Stimulated activated CD4-positive, alpha-beta T cell treated with anti-CD3 and anti-CD28 coated beads, Interleukin-4, amount 100 ng/mL, for 1 hour (primary cell): Measurements from ENCODE around the gene PEAK1.
"Not testable (repeated sequence)": the region's sequence is repeated elsewhere in the genome, so short reads cannot be mapped to it uniquely, and the experiment has no call there.

Experiments used
- DNase-seq: peaks from one replicate; pipeline ENCODE4 v3.0.0-alpha.2; 2020

Gene PEAK1

DNA sequence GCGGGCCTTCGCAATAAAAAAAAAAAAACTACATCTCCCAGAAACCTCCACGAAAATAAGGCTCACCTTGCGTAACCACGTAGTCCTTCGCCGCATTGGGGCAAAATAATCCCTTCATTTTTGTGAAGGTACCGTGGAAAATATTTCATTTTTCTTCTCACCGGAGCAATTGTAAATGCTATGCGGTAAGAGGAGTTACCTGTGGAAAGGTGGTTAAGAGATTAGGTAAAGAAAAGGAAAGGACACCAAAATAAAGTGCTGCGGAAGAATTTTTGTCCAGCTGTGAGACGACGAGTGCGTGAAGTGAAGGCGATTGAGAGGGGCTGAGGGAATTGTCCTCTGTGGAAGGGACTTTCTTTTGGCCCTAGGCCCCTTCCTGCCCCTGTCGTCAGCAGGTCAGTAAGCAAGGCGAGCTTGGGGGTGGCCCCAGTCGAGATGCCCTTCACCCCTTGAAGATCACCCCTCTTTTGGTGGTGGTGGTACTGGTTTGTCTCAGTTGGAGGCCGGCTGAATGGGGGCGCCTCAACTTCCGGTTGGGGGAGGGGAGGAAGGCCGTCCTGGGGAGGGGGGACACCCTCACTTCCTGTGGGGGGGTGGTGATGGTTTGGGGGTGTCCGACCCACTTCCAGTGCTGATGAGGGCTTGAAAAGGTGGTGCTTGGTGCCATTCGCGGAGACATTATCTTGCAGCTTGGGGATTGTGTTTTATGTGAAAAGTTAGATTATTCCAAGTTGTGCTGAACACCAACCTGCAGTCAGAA, 886 bp upstream of the PEAK1 start, which contains the start of gene HMG20A:
Gene HMG20A (plus strand): TSS at position 279 of the 760 bp plus-strand sequence. CDS start 37,520 bp downstream, outside the sequence.
- peak; percentile 58 for DNase-seq

DNA sequence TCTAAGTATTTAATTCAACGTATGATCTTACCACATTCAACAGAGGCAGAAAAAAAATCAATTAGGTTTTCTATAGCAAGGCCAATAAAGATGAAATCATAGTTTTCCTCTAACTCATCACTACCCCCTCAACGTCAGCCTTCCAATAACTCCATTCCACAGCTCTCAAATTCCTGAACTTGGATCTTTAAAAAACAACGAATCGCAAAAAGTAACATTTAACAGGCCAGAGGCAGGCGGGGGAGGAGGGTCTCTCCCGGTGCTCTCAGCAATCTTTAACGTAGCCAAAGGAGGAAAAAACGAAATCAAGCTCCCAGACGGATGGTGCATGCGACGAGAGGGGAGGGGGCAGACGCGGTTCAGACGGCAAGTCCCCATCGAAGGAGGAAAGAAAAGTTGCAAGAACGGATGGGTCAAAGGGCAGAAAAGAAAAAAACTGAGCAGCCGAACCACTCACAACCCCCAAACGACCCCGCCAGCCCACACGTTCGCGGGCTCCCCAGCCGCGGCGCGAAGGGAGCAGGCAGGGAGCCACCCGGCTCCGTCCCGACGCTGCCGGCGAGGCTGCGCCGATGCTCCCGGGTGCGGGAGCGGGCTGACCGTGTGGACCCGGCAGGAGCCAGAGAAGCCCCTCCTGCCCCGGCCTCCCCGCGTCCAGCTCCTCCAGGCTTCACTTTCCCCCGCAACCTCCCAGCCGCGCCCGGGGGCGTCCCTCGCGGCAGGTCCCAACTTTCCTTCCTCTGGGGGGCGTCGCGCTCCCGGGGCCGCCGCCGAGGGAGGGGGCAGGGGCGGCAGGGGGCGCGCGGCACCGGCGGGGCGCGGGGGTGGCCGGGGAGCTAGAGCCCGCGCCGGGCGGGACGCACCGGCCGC, 703 bp downstream of the PEAK1 start:
- DNase-seq, result peak; percentile 63

DNA sequence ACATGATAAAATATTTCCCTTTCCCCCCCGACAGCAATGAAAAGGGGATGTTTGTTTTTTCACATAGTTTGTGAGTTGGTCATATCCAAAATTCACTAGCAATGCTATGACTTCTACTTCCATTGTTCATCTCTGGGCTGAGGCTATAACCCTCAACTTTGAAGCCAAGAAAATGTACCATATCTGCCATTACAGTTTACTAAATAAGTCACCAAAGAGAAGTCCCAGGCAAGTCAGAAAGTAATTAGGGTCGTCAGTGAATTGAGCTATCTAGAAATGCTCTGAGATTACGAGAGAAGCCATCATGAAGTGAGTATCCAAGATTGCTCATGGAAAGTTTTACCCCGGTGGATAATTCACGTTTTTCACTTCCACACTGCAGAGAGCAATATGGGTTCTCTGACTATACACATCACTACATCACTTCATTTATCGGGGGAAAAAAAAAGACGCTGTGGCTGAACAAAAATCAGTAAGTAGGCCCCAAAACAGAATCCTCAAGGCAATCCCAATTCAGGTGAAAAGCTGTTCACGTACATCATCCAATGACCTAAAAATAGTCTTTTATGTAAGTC, 1.4 kb downstream of the PEAK1 start:
- DNase-seq, result no peak

DNA sequence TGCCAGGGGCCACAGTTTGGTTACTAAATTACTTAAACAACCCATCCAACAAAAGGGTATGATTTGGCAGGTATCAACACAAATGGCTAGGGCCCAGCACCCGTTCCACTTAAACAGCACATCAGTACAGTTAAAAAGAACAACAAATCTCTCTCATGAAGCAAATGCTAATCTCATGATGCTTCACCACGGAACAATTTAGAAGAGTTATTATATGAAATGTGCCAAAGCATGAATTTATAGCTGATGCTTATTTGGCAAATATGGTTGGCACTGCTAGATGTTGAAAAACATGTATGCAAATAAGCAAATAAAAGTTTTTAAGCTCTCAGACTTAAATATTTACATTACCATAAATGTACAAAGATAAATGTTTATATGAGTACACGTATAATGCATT, 2.3 kb downstream of the PEAK1 start:
- no peak for DNase-seq

DNA sequence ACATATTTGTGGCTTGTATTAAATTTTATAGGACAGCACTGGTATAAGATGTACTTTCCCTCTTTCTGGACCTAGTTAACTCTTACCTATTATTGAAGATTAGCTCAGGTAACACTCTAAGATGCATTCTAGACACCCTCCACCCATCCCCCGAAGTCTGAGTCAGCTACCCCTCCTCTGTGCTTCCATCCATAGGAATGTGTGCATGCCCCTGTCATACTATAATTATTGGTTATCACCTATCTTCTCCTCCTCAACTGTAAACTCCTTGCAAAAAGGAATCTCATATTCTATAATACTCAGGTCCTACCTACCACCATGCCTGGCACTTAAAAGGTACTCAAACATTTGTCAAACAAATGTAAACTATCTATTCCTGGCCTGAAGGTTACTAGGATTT, 3.0 kb downstream of the PEAK1 start:
- no peak for DNase-seq

DNA sequence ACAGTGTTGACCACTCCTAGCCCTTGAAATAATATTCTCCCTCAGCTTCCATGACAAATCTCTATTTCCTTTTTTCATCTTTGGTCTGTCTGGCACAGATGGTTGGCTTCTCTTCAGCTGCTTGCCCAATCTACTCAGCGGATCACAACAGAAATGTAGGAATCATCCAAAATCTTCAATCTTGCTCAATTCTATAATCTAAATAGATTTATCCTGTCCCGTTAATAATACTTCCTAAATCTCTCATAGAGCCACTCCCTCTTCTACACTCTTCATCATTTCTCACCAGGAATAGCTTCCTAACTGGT, 3.8 kb downstream of the PEAK1 start:
- DNase-seq, result no peak

DNA sequence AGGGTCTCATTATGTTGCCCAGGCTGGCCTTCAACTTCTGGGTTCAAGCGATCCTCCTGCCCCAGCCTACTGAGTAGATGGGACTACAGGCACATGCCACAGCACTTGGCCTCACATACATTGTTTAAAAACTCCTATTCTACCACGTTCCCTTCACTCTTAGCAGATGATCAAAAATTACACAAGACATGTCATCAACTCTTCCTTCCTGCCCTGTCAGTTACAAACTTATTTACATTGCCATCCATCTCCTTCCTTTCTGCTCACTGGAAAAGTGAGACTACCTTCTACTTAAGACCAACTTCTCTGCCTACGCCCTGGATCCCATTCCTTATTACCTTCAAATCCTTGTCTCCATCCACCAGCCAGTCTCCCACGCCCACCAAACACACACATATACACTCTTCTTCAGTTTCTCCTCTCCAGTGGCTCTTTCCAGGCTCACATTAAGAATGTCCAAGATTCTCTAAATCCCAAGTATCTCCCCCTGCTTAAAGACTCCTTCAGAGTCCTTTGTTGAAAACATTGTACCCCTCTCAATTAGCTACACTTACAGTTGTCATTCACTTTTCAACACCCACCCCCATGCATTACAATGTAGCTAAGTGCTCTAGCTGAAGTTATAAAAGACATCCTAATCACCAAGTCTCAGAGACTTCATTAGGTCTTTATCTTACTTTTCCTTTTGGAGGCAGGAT, 4.3 kb downstream of the PEAK1 start:
- no peak for DNase-seq

DNA sequence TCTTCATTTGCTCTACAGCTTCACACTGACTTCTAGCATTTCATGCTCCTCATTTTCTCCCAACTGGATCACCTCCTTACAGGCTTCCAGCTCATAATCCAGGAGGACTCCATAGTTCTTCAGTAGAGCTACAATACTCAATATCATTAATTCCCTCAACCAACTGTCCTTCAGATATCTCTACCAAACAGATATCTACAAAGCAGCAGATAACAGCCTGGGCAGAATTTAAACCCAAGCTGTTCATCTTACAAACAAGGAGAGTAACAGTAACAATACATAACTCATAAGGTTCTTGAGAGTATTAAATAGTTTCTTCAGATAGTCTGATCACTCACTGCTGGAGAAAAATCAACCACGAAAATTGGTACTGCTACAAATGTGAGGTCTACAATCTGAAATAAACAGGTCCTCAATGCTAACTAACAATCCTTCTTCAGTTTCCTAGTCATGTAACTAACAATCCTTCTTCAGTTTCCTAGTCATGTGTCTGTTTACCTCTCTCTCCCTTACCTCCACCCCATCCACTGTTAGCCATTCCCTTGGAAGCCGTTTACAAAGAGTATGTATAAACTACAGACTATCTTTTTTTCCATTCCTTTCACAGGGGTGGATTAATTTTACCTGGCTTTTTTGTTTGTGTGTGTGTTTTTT, 5.0 kb downstream of the PEAK1 start:
- DNase-seq, result no peak

DNA sequence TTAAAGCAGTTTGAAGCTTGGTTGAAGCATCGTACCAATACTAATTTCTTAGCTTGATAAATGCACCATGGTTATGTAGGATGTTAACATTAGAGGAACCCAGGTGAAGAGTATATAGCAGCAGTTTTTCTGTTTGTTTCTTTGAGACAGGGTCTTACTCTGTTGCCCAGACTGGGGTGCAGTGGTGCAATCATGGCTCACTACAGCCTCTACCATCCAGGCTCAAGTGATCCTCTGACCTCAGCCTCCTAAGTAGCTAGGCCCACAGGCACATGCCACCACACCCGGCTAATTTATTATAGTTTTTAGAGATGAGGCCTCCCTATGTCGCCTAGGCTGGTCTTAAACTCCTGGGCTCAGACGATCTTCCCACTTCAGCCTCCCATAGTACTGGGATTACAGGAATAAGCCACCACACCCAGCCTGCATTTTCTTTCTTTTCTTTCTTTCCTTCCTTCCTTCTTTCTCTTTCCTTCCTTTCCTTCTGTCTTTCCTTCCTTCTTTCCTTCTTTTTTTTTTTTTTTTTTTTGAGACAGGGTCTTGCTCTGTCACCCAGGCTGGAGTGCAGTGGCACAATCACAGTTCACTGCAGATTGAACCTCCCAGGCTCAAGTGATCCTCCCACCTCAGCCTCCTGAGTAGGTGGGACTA, 6.1 kb downstream of the PEAK1 start:
- no peak for DNase-seq

DNA sequence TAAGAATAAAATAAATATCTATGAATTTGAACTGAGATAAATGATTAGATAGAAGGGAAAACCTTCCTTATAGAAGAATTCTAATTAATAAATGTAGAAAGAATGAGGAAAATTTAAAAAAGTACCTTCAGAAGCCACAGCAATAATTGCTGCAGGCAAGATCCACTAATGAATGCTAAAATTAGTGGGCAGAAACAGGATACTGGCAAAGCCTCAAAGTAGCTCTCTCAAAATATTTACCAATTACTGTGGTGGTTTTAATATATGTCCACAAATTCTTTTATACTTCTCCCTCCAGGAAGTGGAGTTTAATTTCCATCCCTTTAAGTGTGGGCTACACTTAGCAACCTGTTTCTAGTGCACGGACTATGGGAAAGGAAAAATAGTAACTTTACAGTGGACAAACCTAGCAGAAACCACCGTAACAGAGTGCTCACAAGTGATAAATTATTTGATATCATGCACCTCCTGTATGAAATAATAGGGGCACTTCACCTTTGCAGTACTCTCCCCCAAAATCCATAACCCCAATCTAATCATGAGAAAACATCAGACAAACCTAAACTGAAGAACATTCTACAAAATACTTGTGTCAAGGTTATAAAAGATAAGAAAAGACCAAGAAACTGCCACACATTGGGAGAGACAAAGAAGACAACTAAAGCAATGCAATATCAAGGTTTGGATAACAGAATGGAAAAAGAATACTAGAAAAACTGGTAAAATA, 6.8 kb downstream of the PEAK1 start:
- DNase-seq, result no peak

DNA sequence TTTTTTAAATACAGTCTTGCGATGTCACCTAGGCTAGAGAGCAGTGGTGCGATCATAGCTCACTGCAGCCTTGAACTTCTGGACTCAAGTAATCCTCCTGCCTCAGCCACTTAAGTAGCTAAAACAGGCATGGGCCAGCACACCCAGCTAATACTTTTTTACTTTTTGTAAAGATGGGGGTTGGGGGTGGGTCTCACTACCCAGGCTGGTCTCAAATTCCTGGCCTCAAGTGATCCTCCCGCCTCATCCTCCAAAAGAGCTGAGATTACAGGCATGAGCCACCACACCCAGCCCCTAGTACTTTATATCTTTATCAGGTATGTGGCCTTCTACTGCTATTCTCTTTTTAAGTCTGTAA, 8.3 kb downstream of the PEAK1 start:
- DNase-seq, result no peak

DNA sequence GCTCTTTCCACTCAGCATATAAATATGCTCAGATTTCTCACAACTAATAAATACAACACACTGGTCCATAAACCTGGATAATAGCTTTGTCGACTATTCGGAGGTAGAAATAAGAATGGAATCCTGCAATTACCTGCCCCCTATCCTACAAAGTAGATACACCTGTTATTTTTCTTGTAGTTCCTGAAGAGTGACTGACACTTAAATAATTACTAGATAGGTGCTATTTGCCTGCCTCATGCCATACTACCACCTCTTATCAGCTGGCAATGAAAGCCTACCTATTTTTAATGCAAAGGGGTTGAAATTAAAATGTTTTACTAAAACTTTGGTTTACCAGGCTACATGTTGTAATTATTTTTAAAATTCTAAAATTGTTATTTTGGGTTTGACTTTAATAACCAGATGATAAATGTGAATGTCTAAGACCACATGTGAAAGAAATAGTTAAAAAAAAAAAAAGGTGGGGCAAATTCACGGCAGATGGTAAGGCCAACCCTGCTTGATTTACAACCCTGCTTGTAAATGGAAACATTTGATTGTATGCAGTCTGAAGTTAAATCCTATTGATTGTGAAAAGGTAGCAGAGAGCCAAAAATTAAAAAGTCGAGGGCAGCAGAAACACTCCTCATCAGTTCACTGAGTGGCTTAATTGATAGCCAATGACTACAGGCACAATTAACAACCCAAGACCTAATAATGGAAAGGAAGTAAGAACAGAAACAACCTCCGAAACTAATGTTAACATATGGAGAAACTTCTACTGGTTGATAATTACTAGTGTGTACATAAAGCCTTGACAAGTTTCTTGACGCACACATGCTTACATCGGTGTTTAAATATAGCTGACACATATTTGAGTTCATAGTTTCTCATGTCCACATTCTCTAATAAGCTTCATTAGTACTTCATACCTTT, 8.9 kb downstream of the PEAK1 start:
- DNase-seq, result no peak

DNA sequence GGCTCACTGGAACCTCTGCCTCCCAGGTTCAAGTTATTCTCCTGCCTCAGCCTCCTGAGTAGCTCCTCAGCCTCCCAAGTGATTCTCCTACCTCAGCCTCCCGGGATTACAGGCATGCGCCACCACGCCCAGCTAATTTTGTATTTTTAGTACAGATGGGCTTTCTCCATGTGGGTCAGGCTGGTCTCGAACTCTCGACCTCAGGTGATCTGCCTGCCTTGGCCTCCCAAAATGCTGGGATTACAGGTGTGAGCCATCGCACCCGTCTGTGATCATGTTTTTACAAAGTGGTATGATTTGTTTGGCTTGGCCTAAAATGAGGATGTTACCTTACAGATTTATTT, 9.8 kb downstream of the PEAK1 start:
- DNase-seq, result not testable (repeated sequence)

DNA sequence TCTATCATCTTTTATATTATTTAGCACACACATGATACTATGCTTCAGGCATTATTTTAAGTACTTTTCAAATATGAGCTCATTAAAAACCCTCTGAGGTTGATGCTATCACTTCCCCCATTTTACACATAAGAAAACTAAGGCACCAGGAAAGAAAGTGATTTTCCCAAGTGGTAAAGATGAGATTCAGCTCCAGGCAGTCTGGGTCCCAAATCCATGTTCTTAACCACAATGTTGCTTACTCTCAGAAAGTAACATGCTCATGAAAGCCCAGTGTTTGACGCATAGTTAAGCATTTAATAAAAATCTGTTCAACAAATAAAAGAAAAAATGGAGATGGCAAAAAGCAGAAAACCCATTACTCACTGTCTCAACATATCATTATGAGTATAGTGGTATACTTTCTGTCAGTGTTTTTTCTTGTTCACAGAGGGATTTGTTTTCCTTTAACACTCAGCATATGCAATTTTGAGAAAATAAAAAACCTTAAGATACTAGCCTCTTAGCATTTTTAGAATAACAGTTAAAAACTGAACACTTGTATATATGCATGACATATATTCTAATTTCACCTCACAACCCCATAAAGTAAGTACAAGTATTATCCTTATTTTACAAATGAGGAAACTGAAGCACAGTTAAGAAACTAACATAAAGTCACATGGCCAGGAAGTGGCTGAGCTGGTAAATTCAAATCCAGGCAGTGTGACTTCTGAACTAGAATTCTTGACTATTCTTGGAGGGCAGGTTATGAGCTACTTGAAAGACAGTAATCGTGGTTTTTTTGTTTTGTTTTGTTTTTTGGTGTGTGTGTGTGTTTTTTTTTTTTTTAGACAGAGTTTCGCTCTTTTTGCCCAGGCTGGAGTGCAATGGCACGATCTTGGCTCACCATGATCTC, 10.4 kb downstream of the PEAK1 start:
- no peak for DNase-seq

DNA sequence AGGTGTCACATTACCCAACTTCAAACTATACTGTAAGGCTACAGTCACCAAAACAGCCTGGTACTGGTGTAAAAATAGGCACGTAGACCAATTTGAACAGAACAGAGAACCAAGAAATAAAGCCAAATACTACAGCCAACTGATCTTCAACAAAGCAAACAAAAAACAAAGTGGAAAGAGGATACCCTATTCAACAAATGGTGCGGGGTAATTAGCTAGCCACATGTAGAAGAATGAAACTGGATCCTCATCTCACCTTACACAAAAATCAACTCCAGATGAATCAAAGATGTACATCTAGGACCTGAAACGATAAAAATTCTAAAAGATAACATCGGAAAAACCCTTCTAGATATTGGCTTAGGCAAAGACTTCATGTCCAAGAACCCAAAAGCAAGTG, 13.1 kb downstream of the PEAK1 start:
- DNase-seq, result no peak

DNA sequence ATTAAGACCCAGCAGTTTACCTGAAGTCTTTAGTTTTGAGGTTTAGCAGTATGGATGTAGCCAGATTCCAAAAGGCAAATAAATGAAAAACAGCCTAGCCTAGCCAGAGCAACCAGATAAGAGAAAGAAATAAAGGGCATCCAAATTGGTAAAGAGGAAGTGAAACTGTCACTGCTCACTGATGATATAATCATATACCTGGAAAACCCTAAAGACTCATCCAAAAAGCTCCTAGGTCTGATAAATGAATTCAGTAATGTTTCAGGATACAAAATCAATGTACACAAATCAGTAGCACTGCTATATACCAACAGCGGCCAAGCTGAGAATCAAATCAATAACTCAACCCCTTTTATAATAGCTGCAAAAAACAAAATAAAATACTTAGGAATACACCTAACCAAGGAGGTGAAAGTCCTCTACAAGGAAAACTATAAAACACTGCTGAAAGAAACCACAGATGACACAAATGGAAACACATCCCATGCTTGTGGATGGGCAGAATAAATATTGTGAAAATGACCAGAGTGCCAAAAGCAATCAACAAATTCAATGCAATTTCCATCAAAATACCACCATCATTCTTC, 13.6 kb downstream of the PEAK1 start:
- not testable (repeated sequence) for DNase-seq

DNA sequence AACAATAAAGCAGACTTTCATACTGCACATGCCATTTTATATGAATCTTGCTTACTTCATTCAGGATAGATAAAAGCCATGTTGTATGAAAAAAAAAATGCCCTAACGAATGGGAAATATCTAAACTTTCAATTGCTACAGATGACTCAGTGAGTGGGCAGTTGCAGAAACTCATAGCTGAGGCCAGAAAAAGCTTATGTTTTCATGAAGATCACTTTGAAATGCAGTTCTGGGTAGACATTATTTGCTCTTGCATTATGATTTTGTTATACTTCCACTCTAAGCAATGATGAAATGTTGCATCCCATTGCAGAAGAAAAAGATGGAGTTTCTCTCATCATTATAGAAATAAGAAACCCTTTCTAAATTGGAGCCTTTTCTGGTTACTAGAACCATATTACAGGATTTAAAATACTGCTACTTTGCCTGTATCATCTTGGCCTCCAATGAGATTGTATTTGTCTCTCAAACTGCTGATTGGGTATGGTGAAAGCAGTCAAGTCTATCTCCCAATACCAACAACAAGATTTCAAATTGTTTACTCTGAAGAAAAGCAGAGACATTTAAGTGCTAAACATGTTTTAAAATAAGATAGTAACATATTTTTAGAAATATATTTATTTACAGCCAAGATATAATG, 17.0 kb downstream of the PEAK1 start:
- no peak for DNase-seq

DNA sequence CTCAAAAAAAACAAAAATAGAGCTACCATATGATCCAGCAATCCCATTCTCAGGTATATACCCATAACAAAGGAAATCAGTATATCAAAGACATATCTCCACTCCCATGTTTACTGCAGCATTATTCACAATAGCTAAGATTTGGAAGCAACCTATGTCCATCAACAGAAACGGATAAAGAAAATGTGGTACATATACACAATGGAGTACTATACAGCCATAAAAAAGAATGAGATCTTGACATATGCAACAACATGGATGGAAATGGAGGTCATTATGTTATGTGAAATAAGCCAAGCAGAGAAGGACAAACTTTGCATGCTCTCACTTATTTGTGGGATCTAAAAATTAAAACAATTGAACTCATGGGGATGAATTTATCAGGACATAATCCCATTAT, 19.6 kb downstream of the PEAK1 start:
- no peak for DNase-seq

DNA sequence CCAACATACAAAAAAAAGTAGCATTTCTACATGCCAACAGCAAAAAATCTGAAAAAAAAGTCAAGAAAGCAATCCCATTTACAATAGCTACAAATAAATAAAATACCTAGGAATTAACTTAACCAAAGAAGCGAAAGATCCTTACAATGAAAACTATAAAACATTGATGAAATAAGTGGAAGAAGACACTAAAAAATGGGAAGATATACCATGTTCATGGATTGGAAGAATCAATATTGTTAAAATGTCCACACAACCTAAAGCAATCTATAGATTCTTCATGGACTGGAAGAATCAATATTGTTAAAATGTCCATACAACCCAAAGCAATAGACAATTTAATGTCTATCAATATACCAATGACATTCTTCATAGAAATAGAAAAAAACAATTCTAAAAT, 21.0 kb downstream of the PEAK1 start:
- DNase-seq, result no peak
